AG08395 (cell line): ENCODE results near the gene BOLA3.
"Not testable (repeated sequence)": the region's sequence is repeated elsewhere in the genome, so short reads cannot be mapped to it uniquely, and the experiment has no call there.

Experiments used
- DNase-seq: peaks from one replicate; pipeline ENCODE4 v3.0.0; 2012; ENCODE audit warnings: mixed read lengths, low spot score

BOLA3 gene

GRCh38 chr2:74101574-74102300, 46.0 kb downstream of the BOLA3 start:
- DNase-seq, result no peak

- no peak for DNase-seq
Measured at GRCh38 chr2:74100254-74101216, 47.2 kb downstream of the BOLA3 start.

GRCh38 chr2:74099835-74100234, 47.9 kb downstream of the BOLA3 start:
- no peak for DNase-seq

DNA sequence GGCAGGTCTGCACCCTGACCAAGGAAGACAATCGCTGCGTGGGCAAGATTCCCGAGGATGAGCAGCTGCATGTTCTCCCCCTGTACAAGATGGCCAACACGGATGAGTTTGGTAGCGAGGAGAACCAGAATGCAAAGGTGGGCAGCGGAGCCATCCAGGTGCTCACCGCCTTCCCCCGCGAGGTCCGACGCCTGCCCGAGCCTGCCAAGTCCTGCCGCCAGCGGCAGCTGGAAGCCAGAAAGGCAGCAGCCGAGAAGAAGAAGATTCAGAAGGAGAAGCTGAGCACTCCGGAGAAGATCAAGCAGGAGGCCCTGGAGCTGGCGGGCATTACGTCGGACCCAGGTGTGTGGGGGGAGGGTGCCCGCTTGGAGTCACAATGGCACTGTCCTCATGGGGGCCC, 48.4 kb downstream of the BOLA3 start:
- no peak for DNase-seq

DNA sequence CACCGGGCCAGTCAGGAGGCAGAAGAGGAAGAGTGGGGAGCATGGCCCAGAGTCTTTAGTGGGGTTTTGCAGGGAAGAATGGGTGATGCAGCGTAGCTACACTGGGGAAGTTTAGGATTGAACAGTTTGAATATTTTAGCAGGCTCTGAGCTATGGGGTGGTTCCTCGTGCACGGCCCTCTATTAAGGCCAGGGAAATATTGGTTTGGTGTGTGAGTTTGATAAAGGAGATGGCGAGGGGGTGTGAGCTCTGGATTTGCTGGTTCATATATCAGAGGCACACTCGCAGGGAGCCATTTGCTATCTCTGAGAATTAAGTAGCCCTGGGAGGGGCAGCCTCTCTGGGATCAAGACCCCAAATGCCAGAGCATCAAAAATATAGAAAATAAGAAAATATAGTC, 50.1 kb downstream of the BOLA3 start:
- DNase-seq, result no peak

- no peak for DNase-seq
Measured at GRCh38 chr2:74096052-74096451, 51.7 kb downstream of the BOLA3 start.

GRCh38 chr2:74095632-74096031, 52.1 kb downstream of the BOLA3 start:
- DNase-seq, result no peak

- DNase-seq, result no peak
Measured at GRCh38 chr2:74094291-74094690, 53.4 kb downstream of the BOLA3 start.

DNA sequence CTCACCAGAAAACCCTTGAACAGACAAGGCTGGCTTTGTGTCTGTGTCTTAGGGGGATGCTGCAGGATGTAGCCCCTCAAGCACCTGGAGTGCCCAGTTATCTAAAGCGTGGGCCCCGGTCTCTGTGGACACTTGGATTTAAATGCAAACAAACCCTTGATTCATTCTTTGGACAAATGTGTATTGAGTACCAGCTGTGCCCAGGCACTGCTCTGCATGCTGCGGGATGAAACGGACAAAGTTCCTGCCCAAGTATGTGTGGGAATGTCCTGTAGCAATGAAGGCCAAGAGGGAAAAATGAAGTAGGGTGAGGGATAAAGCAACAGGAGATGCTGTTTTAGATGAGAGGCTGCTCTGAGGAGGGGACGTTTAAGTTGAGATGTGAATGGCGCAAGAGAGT, 53.9 kb downstream of the BOLA3 start:
- no peak for DNase-seq

DNA sequence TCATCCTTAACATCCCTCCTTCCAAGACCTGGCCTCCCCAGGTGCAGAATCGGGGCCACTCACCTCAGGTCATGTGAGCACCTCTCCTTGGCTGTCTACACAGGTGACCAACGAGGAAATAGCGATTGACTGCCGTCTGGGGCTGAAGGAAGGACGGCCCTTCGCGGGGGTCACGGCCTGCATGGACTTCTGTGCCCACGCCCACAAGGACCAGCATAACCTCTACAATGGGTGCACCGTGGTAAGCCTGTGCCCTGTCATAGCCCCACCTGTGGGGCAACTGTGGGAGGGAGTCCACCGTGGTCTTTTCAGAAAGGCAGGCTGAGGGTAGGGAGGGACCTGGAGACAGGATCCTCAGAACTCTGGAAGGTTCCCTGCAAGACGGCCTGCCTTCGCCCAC, 54.3 kb downstream of the BOLA3 start:
- DNase-seq, result no peak

DNA sequence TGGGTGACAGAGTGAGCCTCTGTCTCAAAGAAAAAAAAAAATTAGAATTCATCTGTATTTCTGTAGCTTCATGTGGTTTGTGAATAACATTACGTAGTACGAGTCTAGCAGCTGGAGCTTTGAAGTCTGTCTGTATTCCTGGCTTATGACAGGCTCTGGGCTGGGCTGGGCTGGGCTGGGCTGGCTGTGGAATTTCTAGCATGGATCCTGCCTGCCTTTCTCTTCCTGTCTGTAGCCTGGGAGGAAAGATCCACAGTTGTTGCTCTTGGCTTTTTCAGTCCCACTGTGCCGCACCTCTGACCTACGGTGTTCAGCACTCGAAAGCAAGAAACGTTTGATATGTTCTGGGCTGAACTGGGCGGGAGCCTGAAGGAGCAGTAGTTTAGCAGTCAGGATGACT, 55.4 kb downstream of the BOLA3 start:
- DNase-seq, result no peak

DNA sequence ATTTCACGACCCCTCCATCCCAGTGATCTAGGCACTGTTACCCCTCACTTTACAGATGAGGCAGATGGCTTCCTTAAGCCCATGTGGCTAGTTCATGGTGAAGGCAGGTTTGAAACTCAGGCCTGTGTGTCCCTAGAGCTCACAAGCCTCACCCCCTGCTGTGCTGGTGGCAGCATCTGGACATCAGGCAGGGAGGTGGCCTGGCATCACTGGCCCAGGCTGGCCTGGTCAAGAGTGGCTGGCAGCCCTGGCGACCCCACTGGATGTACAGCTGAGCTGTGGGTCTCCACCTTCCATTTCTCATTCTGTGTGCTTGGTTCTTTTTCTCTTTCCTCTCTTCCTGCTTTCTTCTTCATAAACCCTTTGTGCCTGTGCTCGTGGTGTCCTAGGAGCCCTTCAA, 56.3 kb downstream of the BOLA3 start:
- DNase-seq, result no peak

GRCh38 chr2:74089816-74090745, 57.6 kb downstream of the BOLA3 start:
- DNase-seq, result no peak

GRCh38 chr2:74088676-74089075, 59.0 kb downstream of the BOLA3 start:
- DNase-seq, result not testable (repeated sequence)

GRCh38 chr2:74087696-74088095, 60.0 kb downstream of the BOLA3 start:
- DNase-seq, result no peak

GRCh38 chr2:74086021-74086420, 61.7 kb downstream of the BOLA3 start:
- DNase-seq, result no peak
